ENCODE measurements around the gene COA1. TPM values are rescaled to one million over a fixed set of nuclear protein-coding genes. Genes with fewer than 3 reads are reported as not detected.
"Not testable (repeated sequence)": the region's sequence is repeated elsewhere in the genome, so short reads cannot be mapped to it uniquely, and the experiment has no call there.

The COA1 gene
- total RNA-seq, 1 donor from 2014 or later: 43.7 TPM

- DNase-seq (ENCODE audit: low read depth): no peak
These were observed 28.9 kb upstream of the COA1 start, which contains the start of gene BLVRA for GRCh38 chr7:43758029-43758821. Gene BLVRA, plus strand, starts transcription at chr7:43758680. Its CDS starts 12,479 bp downstream, at chr7:43771159.

DNA sequence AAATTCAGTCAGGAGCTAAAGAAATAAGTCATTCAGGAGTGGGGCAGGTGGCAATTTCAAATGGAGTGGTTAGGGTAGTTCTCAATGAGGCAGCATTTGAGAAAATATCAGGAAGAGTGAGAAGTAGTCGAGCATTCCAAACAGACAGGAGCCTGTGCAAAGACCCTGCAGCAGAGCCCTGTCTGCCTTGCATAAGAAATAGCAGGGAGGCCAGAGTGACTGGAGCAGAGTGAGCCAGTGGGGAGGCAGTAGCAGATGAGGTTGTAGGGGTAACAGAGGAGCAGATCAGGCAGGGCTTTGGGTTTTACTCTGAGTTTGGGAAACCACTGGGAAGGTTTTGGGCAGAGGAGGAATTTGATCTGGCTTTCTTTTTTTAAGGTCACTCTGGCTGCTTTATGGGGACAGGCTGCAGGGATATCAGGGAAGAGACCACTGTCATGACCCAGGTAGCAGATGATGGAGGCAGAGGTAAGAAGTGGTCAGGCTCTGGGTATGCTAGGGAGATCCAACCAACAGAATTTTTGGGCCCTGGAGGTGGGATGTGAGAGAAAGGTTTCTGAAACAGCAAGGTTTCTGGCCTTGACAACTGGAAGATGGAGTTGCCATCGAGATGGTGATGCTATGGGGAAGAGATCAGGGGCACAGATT lies 27.9 kb upstream of the COA1 start:
- DNase-seq (ENCODE audit: low read depth): no peak

DNA sequence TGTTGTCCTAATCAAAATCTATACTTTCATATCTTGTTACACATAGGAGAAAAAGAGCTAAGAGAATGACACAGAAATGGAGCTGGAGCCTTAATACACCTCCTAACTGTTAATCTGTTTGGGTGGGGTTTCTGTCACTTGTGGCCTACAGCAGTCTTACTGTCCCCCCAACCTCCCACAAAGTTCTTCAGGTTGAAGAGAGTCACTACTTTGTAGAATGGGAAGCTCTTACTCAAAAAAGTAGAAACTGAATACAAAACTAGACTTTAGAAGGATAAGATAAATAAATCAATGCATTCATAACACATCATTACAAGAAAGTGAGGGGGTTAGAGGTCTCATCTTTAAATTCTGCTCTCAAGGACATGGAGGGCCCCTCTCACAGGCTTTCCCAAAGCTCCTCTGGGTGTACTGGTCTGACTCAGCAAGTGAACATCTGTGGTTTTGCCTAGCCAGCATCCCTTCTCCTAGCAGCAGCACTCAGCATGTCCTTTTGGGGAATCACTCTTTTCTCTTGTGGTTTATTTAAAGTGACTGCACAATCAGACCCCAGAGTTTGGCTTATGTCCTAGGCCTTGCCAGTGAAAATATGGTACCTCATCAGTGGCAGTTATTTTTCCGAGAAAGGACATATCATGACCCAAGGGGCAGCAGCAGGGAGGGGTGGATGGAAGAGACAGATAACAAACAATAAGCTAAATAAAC lies 27.2 kb upstream of the COA1 start:
- no peak for DNase-seq (ENCODE audit: low read depth)

DNA sequence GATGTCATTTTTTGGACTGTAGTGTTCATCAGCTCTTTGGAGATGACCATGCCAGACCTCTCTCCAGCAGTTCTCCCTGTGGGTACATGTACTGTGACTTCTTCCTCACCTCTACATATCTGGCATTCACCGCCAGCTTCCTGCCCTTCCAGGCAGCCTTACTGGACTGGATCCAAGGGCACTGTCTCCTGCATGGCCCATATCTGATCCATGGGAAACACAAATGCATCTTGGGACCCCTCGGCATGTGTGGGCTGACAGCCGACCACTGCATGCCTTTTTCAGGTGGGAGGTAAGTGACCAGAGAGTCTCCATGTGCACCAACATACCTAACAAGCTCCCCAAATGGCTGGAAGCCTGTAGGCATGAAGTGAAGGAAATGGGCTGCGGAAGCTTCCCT lies 25.3 kb upstream of the COA1 start:
- DNase-seq (ENCODE audit: low read depth): no peak

- no peak for DNase-seq (ENCODE audit: low read depth)
These were observed 24.5 kb upstream of the COA1 start for GRCh38 chr7:43753843-43754242.

DNA sequence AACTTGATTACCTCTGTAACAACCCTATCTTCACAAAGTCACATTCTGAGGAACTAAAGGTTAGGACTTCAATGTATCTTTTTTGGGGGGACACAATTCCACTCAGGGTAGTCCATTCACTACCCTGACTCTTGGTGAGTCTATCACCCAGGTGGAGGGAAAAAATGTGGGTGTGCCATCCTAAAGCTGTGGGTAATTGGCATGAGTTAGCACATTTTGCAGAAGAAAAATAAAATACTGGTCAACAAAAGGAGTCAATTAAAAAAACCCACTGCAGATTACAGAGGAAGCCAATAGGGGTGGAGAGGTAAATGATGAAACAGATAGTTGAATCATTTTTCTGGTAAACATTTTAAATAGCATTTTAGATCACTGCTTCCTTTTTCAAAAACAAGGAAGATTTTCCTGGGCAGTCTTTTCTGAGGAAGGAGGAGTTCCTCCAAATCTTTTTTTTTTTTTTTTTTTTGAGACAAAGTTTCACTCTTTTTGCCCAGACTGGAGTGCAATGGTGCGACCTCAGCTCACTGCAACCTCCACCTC lies 24.0 kb upstream of the COA1 start:
- no peak for DNase-seq (ENCODE audit: low read depth)

GRCh38 chr7:43752411-43752810 lies 23.1 kb upstream of the COA1 start:
- no peak for DNase-seq (ENCODE audit: low read depth)

DNA sequence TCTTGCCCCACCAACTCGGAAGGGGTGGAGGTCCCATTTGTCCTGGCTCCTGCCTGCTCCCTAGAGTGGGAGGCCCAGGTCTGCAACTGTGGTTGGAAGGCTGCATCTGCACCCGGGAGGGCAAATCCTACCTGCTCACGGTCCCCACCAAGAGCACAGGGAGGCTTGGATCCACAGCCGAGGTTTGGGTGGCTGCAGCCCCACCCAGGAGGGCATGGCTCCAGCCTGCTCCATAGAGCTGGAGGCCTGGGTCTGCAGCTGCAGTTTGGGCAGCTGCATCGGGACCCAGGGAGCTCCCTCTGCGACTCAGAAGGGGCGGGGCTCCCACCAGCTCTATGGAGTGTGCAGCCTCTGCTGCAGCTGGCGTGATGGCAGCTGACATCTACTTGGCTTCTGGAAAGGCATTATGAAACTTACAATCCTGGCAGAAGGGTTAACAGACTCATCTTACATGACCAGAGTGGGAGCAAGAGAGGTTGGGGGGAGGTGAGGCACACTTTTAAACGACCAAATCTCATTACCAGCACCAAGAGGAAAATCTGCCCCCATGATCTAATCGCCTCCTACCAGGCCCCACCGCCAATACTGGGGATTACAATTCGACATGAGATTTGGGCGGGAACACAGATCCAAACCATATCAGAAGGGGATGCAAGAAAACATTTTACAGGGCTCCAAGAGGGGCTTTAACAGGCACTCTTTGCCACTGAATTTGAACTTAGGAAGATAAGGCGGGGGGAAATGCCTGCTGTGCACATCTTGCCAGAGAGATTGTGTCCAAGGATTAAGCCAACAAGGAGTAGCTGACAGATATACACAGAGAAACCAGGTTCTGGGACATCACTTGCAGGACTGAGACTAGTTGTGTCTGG lies 20.9 kb upstream of the COA1 start:
- DNase-seq (ENCODE audit: low read depth): no peak

- no peak for DNase-seq (ENCODE audit: low read depth)
These were observed 20.1 kb upstream of the COA1 start for GRCh38 chr7:43749383-43749940.

- no peak for DNase-seq (ENCODE audit: low read depth)
These were observed 18.2 kb upstream of the COA1 start for GRCh38 chr7:43747328-43748105.

DNA sequence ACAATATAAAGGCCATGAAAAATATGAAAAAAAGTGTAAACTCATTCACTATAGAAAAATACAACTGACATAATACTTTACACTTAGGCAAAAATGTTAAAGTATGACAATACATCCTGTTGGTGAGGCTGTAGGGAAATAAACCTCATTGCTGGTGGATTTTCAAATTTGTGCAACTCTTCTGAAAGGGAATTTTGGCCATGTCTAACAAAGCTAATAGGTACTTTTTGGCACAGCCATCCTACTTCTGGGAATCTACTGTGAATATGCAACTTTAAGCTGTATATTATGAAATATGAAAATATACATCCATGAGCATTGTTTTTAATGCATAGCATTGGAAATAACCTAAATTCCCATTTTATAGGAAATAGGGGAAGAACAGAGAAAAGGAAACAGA lies 13.4 kb upstream of the COA1 start:
- no peak for DNase-seq (ENCODE audit: low read depth)

DNA sequence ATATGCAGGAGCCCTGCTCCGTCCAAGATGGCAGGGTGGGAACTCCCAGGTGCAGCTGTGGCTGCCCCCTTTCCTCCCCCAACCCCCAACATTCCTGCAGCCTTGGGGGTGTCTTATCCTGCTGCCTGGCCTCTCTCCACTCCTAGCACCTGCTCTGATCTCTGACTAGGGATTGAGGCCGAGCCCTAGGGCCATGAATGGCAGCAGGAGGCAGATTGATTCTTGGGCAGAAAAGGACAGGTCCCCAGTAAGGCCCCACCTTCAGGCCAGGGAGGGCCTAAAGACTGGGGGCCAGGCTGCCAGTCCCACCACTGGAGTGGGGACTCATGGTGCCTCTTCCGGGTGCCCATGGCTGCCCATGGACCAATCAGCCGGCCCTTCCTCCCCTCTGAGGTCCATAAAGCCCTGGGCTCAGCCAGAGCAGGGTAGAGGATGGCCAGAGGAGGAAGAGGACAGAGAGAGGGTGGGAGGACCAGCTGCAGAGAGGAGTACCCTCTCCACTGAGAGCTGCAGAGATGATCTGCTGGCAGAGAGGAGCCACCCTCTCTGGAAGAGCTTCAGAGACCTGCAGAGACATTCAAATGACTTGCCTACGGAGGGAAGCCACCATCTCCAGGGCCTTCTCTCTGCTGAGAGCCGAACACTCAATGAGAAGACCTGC lies 8.3 kb upstream of the COA1 start:
- DNase-seq (ENCODE audit: low read depth): no peak

DNA sequence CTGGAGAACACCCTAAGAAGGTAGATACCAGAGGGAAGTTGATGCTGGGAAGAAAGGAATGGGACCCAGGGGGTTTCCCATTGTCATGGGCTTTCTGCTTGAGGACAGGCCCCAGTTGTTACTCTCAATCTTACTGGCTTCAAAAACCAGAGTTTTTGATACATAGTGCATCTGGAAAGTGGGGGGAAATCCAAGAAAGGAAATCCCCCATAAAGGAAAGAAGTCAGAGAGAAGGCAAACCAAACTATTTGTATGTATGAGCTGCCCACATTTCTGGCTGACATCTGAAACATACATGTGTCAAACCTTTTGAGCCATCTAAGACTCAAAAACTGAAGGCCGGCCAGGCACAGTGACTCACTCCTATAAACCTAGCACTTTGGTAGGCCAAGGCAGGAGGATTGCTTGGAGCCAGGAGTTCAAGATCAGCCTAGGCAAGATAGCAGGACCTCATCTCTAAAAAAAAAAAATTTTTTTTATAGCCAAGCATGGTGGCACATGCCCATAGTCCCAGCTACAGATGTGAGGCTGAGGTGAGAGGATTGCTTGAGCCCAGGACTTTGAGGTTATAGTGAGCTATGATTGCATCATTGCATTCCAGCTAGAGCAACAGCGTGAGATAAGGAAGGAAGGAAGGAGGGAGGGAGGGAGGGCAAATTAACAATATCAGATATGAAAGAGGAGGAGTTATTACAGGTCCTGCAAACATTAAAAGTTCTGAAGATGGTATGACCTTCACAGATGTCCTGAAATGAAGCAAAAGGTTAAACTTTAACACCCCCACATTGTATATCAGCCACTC lies 6.7 kb upstream of the COA1 start:
- DNase-seq (ENCODE audit: low read depth): no peak

DNA sequence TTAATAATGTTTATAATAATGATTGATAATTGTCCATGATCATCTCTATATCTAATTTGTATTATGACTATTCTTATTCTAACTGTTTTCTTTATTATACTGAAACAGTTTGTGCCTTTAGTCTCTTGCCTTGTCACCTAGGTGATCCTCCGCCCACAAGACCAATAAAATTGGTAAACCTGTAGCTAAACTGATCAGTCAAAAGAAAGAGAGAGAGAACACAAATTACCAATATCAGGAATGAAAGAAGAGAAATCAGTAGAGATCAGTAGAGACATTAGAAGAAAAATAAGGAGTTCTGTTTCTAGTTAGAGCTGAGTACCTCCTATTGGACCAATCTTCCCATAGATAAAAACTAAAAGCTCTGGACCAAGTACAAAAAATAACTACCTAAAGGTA lies 6.1 kb upstream of the COA1 start:
- DNase-seq (ENCODE audit: low read depth): no peak

- DNase-seq (ENCODE audit: low read depth): not testable (repeated sequence)
These were observed 5.4 kb upstream of the COA1 start for GRCh38 chr7:43734575-43735332.

DNA sequence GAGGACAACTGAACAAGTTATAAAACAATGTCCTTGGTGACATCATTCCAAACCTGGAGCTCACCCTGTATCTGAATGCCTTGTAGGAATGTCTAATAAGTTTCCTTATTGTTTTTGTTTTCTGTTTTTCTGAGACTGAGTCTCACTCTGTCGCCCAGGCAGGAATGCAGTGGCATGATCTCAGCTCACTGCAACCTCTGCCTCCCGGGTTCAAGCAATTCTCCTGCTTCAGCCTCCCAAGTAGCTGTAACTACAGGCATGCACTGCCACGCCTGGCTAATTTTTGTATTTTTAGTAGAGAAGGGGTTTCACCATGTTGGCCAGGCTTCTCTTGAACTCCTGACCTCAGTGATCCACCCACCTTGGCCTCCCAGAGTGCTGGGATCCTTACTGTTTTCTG lies 2.2 kb upstream of the COA1 start:
- DNase-seq (ENCODE audit: low read depth): peak; percentile 63

DNA sequence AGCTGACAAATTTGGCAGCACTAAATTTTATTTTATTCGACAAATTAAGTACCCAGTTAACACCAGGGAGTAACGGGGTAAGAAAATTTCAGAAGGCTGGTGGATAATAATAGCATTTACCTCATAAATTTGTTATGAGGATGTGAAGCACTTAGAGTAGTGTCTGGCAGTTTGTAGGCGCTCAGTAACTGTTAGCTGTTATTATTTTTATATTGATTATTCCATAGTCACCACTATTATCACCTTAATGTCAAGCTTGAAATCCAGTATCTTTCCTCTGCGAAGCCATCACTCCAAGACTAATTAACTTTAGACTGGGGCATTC lies 563 bp upstream of the COA1 start:
- no peak for DNase-seq (ENCODE audit: low read depth)

DNA sequence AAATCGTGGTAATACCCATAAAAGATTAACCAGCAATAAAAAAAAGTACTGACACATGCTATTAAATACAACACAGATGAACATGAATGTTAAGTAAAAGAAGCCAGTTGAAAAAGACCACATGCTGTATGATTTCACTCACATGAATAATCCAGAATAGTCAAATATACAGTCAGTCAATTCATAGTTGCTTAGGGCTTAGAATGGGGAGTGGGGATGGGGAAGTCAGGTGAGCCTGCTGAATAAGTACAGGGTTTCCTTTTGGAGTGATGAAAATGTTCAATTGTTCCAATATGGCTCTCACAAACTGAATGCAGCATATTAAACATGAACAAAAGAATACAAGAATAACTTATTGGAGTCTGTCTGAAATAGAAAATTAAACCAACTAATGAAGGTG lies 1.8 kb downstream of the COA1 start:
- peak; percentile 48 for DNase-seq (ENCODE audit: low read depth)
